ENCODE data around the gene S100B. TPM values are rescaled to one million over a fixed set of nuclear protein-coding genes. Genes with fewer than 3 reads are reported as not detected.

Gene S100B
- total RNA-seq, 1 donor from 2014 or later = not detected

DNA sequence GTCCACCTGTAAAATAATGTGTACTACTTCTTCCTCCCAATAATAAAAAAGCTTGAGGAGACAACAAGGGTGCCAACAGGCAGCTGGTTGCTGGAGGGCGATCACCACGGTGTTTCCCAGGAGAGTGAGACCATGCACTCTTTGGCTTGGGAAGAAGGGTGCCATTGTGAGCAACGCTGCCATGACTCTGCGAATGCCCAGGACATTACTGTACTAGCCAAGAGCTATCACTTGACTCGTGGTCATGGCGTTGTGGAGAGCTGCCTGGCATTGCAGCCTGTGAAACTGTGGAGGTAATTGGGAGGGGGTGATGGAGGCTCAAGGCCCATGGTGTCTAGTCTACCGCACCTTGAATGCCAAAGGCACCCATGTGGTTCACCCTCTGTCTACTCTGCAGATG lies 16.0 kb upstream of the S100B start:
- Mint-ChIP-seq H3K9me3 (ENCODE audit: low read depth) (peaks cover 22% of the 10 kb centered on the region), H3K4me3 (ENCODE audit: unreplicated experiment) (no peak overlapping the region), H3K36me3 (ENCODE audit: low read depth) (peaks cover 2% of the 10 kb centered on the region), H3K4me1 (ENCODE audit: low read depth) (peaks cover 41% of the 10 kb centered on the region), H3K27me3 (ENCODE audit: low read depth) (no peaks in the 10 kb centered on the region), H3K27ac (ENCODE audit: unreplicated experiment) (peak overlapping the region; percentile 93)
- TF ChIP-seq, protein P1, sequence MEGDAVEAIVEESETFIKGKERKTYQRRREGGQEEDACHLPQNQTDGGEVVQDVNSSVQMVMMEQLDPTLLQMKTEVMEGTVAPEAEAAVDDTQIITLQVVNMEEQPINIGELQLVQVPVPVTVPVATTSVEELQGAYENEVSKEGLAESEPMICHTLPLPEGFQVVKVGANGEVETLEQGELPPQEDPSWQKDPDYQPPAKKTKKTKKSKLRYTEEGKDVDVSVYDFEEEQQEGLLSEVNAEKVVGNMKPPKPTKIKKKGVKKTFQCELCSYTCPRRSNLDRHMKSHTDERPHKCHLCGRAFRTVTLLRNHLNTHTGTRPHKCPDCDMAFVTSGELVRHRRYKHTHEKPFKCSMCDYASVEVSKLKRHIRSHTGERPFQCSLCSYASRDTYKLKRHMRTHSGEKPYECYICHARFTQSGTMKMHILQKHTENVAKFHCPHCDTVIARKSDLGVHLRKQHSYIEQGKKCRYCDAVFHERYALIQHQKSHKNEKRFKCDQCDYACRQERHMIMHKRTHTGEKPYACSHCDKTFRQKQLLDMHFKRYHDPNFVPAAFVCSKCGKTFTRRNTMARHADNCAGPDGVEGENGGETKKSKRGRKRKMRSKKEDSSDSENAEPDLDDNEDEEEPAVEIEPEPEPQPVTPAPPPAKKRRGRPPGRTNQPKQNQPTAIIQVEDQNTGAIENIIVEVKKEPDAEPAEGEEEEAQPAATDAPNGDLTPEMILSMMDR (IDR thresholded peaks at IDR 0.05) = no peak
- DNase-seq (ENCODE audit: low spot score) = no peak

DNA sequence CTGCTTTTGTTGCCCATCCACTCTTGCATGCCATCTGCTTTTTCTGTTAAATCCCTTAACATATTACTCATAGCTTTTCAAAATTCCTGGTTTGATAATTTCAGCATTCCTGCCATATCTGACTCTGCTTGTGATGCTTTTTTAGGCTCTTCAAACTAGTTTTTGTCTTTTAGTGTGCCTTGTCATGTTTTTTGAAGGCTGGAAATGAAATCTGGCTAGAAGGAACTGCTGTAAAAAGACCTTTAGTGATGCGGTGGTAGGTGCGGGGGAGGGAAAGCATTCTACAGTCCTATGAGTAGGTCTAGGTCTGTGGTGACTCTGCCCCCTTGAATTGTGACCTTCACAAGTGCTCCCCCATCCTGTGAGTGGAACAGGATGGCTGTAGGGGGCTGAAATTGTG lies 15.0 kb upstream of the S100B start:
- Mint-ChIP-seq H3K4me1 (ENCODE audit: low read depth) (peaks cover 41% of the 10 kb centered on the region), H3K27ac (ENCODE audit: unreplicated experiment) (peak overlapping the region; percentile 93), H3K9me3 (ENCODE audit: low read depth) (peaks cover 23% of the 10 kb centered on the region), H3K36me3 (ENCODE audit: low read depth) (peaks cover 2% of the 10 kb centered on the region), H3K27me3 (ENCODE audit: low read depth) (no peaks in the 10 kb centered on the region), H3K4me3 (ENCODE audit: unreplicated experiment) (no peak overlapping the region)
- TF ChIP-seq, protein P1 (IDR thresholded peaks at IDR 0.05) = no peak
- no peak for DNase-seq (ENCODE audit: low spot score)

DNA sequence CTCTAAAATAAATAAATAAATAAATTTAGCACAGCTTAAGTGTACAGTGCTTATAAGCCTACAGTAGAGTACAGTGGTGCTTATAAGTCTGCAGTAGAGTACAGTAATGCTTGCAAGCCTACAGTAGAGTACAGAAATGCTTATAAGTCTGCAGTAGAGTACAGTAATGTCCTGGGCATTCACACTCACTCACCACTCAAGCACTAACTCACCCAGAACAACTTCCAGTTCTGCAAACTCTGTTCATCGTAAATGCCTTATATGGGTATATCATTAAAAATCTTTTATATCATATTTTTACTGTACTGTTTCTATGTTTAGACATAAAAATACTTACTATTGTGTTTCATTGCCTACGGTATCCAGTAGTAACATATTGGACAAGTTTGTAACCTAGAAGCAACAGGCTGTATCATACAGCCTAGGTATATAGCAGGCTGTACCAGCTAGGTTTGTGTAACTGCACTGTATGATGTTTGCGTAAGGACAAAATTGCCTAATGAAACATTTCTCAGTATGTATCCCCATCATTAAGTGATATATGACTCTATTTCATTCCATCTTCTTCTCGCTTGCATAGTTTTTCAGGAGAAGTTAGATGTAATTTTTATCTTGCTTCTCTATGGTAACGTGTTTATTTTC lies 14.0 kb upstream of the S100B start:
- Mint-ChIP-seq H3K27ac (ENCODE audit: unreplicated experiment) (peak overlapping the region; percentile 93), H3K4me3 (ENCODE audit: unreplicated experiment) (no peak overlapping the region), H3K36me3 (ENCODE audit: low read depth) (peaks cover 2% of the 10 kb centered on the region), H3K9me3 (ENCODE audit: low read depth) (peaks cover 23% of the 10 kb centered on the region), H3K4me1 (ENCODE audit: low read depth) (peaks cover 41% of the 10 kb centered on the region), H3K27me3 (ENCODE audit: low read depth) (no peaks in the 10 kb centered on the region)
- TF ChIP-seq, protein P1 (IDR thresholded peaks at IDR 0.05) = no peak
- DNase-seq (ENCODE audit: low spot score) = no peak

DNA sequence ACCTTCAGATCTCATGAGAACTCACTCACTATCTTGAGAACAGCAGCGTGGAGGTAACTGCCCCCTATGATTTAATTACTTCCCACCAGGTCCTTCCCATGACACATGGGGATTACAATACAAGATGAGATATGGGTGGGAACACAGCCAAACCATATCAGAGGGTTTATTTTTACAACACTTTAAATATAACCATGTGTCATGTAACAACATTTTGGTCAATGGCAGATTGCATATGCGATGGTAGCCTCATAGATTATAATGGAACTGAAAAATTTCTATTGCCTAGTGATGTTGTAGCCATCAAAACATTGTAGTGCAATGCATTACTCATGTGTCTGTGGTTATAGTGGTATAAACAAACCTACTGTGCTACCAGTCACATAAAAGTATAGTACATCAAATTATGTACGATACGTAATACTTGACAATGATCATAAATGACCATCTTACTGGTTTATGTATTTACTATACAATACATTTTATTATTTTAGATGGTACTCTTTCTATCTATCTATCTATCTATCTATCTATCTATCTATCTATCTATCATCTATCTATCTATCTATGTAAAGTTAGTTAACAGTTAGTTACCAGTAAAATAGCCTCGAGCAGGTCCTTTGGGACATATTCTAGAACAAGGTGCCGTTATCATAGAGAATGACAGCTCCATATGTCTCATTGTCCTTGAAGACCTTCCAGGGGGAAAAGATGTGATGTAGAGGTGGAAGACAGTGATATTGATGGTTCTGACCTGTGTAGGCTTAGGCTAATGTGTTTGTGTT lies 12.6 kb upstream of the S100B start:
- Mint-ChIP-seq H3K4me1 (ENCODE audit: low read depth) (peaks cover 33% of the 10 kb centered on the region), H3K36me3 (ENCODE audit: low read depth) (peaks cover 2% of the 10 kb centered on the region), H3K9me3 (ENCODE audit: low read depth) (peaks cover 23% of the 10 kb centered on the region), H3K4me3 (ENCODE audit: unreplicated experiment) (no peak overlapping the region), H3K27me3 (ENCODE audit: low read depth) (no peaks in the 10 kb centered on the region), H3K27ac (ENCODE audit: unreplicated experiment) (no peak overlapping the region)
- DNase-seq (ENCODE audit: low spot score) = no peak
- TF ChIP-seq, protein P1 (IDR thresholded peaks at IDR 0.05) = no peak

DNA sequence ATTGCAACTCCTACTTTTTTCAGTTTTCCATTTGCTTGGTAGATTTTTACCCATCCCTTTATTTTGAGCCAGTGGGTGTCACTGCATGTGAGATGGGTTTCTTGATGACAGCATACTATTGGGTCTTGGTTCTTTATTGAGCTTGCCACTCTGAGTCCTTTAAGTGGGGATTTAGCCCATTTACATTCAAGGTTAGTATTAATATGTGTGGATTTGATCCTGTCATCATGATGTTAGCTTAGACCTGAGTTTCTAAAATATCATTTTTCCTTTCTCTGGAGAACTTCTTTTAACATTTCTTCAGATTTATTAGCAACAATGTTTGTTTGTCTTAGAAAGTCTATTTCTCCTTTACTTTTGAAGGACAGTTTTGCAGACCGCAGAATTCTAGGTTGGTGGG lies 11.8 kb upstream of the S100B start:
- Mint-ChIP-seq H3K27ac (ENCODE audit: unreplicated experiment) (no peak overlapping the region), H3K9me3 (ENCODE audit: low read depth) (peaks cover 23% of the 10 kb centered on the region), H3K36me3 (ENCODE audit: low read depth) (peaks cover 2% of the 10 kb centered on the region), H3K4me3 (ENCODE audit: unreplicated experiment) (no peak overlapping the region), H3K4me1 (ENCODE audit: low read depth) (peaks cover 25% of the 10 kb centered on the region), H3K27me3 (ENCODE audit: low read depth) (no peaks in the 10 kb centered on the region)
- DNase-seq (ENCODE audit: low spot score) = no peak
- TF ChIP-seq, protein P1 (IDR thresholded peaks at IDR 0.05) = no peak
